GM12865 (cell line): ENCODE measurements around the gene IFNAR1.

ENCODE experiments used
- DNase-seq: peaks from one replicate; pipeline ENCODE4 v3.0.0; 2010; ENCODE audit warnings: low read depth
- H3K4me3 ChIP-seq: 2 replicates; pipeline ENCODE4 v1.5.1; 2011; ENCODE audit warnings: mild to moderate bottlenecking, low read depth, low read length, control low read depth
- TF ChIP-seq, protein P1 (sequence below): IDR thresholded peaks from 2 replicates; pipeline ENCODE4 v1.5.1; 2011; ENCODE audit warnings: low read length, control low read depth, low read depth, inconsistent platforms; ENCODE audit not compliant: insufficient read depth; ENCODE audit errors: missing control alignments

IFNAR1 gene

DNA sequence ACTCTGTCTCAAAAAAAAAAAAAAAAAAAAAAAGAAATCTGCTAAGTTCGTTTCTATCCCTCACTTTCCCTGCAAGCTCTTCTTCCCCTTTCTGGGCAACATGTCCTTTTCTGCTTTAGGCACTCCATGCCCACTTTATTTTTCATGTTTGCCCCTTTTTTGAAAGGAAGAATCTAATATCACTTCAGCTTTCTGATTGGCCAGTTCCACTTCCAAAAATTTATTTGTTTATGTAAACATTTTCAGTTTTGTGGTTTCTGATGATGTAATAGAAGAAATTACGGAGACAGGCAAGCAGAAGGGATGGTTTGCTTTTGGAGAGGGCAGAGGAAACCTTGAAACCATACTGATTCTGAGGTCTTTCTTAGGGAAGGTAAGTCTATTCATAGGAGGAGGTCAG, 15.1 kb downstream of the IFNAR1 start:
- no peak for DNase-seq
- TF ChIP-seq, protein P1, sequence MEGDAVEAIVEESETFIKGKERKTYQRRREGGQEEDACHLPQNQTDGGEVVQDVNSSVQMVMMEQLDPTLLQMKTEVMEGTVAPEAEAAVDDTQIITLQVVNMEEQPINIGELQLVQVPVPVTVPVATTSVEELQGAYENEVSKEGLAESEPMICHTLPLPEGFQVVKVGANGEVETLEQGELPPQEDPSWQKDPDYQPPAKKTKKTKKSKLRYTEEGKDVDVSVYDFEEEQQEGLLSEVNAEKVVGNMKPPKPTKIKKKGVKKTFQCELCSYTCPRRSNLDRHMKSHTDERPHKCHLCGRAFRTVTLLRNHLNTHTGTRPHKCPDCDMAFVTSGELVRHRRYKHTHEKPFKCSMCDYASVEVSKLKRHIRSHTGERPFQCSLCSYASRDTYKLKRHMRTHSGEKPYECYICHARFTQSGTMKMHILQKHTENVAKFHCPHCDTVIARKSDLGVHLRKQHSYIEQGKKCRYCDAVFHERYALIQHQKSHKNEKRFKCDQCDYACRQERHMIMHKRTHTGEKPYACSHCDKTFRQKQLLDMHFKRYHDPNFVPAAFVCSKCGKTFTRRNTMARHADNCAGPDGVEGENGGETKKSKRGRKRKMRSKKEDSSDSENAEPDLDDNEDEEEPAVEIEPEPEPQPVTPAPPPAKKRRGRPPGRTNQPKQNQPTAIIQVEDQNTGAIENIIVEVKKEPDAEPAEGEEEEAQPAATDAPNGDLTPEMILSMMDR, result no peak
- no peak overlapping the region for H3K4me3 ChIP-seq

DNA sequence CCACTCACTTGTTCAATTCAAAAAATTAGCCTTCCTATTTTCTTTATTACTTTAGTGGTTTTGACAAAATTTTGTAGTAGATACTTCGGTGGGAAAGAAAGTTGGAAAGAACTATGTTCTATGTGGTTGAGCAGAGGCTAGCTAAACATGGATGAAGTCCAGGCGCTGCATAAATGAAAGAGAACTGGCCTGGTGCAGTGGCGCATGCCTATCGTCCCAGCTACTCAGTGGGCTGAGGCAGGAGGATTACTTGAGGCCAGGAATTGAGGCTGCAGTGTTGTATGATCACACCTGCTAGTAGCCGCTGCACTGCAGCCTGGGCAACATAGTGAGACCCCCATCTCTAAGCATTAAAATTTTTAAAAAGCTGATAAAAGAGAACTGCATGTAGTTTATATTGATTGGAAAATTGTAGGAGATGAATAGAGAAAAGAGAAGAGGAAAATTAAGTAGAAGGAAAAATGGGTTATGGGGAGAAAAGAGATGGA, 21.0 kb downstream of the IFNAR1 start:
- no peak overlapping the region for H3K4me3 ChIP-seq
- TF ChIP-seq, protein P1, result no peak
- DNase-seq, result no peak

DNA sequence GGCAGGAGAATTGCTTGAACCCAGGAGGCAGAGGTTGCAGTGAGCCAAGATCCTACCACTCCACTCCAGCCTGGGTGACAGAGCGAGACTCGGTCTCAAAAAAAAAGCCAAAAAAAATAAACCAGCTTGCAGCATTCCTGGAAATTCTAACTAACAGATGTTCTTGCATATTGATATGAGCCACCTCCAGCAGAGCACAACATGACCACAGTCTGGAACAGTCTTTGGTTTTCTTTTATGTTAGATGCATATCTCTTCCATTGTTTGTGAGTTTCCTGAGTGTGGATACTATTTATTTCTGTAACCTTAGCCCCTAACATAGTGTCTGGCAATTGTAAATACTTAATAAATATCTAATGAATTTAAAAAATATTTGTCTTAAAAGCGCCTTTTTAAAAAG, 23.9 kb downstream of the IFNAR1 start:
- H3K4me3 ChIP-seq, result no peak overlapping the region
- DNase-seq, result no peak
- TF ChIP-seq, protein P1, result no peak

DNA sequence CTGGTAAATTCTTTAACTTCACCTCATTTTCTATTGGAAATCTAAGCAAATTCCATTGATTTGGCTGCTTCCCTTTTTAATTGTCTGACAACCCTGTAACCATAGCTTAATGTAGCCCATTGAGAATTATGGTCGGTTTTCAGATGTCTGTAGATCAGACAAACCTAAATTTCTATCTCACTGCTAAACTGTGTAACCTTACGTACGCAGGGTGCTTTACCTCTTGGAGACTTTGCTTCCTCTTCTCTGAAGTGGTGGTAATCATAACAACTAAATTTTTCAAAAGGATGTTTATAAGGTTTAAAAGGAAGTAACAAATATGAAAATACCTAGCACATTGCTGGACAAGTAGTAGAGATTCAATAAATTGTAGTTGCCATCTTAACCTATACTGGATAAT, 25.9 kb downstream of the IFNAR1 start:
- H3K4me3 ChIP-seq, result no peak overlapping the region
- no peak for DNase-seq
- TF ChIP-seq, protein P1, result no peak

DNA sequence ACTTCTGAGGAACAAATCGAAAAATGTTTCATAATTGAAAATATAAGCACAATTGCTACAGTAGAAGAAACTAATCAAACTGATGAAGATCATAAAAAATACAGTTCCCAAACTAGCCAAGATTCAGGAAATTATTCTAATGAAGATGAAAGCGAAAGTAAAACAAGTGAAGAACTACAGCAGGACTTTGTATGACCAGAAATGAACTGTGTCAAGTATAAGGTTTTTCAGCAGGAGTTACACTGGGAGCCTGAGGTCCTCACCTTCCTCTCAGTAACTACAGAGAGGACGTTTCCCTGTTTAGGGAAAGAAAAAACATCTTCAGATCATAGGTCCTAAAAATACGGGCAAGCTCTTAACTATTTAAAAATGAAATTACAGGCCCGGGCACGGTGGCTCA, 30.6 kb downstream of the IFNAR1 start:
- no peak for DNase-seq
- no peak overlapping the region for H3K4me3 ChIP-seq
- TF ChIP-seq, protein P1, result no peak

DNA sequence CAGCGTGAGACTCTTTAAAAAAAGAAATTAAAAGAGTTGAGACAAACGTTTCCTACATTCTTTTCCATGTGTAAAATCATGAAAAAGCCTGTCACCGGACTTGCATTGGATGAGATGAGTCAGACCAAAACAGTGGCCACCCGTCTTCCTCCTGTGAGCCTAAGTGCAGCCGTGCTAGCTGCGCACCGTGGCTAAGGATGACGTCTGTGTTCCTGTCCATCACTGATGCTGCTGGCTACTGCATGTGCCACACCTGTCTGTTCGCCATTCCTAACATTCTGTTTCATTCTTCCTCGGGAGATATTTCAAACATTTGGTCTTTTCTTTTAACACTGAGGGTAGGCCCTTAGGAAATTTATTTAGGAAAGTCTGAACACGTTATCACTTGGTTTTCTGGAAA, 31.2 kb downstream of the IFNAR1 start:
- H3K4me3 ChIP-seq, result no peak overlapping the region
- TF ChIP-seq, protein P1, result no peak
- no peak for DNase-seq

DNA sequence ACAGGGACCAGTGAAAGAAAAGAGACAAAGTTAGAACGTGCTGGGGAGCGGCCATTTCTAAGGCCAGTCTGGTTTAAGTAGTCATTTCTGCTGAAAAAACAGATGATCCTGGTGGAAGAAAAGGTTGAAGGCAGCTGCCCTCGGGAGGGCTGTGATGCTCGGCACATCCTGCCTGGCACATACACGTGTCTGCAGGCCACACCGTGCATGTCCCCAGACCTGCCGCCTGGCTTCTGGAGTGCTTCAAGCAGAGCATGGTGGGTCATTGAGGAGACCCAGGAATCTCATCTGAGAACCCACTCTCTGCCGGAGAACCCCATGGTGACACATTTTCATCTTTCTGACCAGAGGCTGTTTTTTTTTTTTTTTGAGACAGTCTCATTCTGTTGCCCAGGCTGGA, 32.4 kb downstream of the IFNAR1 start:
- TF ChIP-seq, protein P1, result no peak
- no peak overlapping the region for H3K4me3 ChIP-seq
- DNase-seq, result no peak
